NCI-H2171 treated with DMSO at 0.1 percent for 48 hours (cell line): ENCODE data around the gene UBE2D4.
A peak's percentile ranks its signal among the peaks of the same experiment; 100 is the strongest.
"Not testable (repeated sequence)": the region's sequence is repeated elsewhere in the genome, so short reads cannot be mapped to it uniquely, and the experiment has no call there.

ENCODE experiments used
- DNase-seq: peaks from one replicate; lab custom pipeline; 2025; lab: John Stamatoyannopoulos, UW

The UBE2D4 gene

DNA sequence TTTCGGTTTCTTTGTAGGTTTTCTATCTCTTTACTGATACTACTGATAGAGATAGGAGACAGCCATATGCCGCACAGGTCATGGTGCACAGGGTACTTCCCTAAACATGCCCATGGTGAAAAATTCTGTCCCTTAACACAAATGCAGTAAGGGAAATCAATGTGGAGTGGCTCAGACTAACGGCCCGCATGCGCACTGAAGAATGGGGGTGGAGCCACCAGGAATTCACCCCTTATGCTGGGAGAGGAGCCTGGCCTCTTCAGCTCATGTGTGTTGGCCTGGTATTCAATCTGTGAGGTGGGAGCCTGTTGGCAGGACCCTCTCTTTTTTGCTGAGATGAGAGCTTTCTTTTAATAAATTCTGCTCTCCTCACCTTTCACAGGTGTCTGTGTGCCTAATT, 11.4 kb upstream of the UBE2D4 start:
- no peak for DNase-seq

DNA sequence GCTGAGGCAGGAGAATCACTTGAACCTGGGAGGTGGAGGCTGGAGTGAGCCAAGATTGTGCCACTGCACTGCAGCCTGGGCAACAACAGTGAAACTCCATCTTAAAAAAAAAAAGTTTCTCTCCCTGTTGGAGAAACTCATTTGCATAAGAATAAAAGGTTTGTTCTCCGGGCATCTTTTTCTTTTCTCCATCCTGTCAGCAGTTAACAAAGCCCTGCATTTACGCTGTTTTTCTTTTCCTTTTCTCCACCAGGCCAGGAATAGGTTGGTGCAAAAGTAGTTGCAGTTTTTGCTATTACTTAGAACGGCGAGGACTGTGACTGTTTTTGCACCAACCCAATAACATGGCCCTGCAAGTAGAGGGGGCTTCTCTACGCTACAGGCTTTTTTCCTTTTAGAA, 10.3 kb upstream of the UBE2D4 start:
- DNase-seq = no peak

DNA sequence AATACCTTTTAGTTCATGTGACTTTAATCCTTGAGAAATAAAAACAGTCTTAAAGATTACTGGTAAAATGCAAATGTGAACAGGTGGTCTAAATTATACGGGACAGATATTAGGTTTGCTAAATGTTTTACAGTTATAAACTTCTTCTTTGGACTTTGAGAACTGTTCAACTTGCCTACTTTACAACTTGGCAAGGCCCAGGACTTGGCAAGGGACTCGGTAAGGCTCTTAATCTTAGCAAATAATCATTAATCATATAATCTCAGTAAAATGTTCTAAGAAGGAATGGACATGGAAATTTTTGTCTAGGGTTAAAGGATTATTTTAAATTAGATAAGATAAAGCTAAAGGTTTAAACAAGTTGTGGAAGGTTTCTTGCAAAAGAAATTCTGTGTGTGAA, 4.8 kb upstream of the UBE2D4 start:
- no peak for DNase-seq

DNA sequence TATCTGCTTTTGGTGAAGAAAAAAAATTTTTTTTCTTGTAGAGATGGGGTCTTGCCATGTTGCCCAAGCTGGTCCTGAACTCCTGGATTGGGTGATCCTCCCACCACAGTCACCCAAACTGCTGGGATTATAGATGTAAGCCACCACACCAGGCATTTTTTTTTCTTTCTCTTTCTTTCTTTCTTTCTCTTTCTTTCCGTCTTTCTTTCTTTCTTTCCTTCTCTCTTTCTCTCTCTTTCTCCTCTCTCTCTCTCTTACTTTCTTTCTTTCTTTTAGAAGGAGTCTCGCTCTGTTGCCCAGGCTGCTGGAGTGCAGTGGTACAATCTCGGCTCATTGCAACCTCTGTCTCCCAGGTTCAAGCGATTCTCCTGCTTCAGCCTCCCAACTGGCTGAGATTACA, 3.5 kb upstream of the UBE2D4 start:
- no peak for DNase-seq

DNA sequence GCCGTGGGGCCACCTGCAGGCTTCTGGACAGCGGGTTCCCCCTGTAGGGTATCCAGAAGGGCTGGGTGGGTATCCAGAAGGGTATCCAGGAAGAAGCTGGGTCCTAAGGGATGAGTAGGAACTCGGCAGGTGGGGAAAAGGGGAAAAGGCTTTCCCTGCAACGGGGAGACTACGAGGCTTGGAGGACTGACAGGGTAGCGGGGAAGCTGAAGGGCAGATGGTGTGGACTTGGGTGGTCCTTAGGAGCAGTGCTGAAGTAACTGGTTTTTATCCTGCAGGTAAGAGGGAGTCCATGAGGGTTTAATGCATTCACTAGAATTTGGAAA, 525 bp downstream of the UBE2D4 start:
- DNase-seq = no peak

DNA sequence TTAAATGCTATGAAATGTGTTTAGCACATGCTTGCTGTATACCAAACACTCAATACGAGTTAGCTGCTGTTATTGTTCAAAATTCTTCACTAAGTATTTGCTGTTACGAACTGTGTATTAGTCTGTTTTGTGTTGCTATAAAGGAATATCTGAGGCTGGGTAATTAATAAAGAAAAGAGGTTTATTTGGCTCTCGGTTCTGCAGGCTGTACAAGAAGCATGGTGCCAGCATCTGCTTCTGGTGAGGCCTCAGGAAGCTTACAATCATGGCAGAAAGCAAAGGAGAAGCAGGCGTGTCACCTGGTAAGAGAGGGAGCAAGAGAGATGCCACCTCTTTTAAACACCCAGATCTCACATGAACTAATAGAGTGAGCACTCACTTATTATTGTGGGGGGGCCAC, 1.6 kb downstream of the UBE2D4 start:
- DNase-seq = no peak

DNA sequence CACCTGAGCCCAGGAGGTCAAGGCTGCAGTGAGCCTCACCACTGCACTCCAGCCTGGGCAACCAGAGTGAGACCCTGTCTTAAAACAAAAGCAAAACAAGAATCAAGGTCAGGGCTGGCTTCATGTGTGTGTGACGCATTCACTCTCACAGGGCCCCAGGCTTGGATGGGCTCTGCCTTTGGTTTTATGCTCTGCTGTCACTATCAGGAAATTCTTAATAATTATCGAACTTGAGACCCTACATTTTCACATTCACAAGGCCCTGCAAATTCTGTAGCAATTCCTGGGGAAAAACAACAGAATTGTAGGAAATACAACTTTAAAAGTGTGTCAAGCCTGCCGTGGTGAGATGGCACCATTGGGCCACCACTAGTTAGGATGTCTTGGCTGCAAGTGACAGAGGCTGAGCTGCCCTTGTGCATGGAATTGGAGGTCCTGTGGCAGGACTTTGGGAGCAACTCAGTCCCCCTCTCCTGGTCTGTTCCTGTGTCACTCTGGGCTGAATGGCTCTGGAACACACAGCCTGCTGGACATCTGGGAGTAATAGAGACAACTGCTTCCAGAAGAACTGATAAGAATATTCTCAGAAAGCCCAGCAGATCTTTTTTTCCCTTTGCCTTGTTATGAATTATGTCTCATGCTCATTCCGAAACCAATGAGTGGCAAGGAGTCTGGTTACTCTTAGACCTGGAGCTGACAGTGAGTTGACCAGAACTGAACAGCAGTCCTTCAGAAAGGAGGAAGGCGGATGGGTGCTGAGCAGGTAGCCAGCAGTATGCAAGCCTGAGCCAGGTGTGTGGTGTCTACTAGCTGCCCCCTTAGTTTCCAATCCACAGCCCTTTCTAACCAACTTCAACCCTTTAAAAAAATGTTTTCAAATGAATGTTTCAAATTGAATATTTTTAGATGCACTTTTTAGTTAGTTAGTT, 3.6 kb downstream of the UBE2D4 start:
- DNase-seq = no peak

DNA sequence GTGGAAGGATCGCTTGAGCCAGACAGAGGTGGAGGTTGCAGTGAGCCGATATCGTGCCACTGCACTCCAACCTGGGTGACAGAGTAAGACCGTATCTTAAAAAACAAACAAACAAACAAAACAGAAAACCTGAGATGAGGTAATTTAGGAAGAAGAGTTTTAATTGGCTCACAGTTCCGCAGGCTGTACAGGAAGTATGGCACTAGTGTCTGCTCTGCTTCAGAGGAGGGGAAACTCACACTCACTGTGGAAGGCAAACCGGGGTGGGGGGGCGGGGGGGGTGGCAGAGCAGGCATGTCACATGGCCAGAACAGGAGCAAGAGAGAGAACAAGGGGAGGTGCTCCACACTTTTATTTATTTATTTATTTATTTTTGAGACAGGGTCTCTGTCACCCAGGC, 5.1 kb downstream of the UBE2D4 start:
- no peak for DNase-seq

DNA sequence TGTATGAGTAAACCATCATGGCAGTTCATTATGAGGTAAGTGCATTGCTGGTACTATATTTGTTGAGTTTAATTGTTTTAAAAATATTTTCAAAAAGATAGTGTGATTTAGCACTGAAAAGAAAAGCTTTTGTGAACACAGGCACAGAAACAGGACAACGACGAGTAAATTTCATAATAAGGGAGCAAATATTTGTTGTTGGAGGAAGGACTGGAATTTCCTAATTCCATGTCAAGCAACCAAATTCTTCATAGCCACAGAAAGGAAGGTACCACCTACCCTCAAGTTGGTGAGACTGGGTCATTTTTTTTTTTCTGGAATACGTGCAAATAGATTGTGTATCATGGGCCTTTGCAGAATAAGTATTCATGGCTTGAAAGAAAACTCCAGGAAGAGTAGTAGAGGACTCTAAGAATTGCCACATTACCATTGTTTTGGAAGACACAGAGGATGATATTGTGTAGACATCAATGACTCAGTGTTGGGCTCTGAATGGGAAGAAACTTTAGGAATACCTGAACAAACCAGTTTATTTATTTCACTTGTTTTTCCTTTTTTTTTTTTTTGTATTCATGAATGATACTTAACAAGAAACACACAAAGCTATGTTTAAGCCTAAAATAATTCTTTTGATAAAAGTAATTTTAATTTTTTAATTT, 7.8 kb downstream of the UBE2D4 start:
- DNase-seq = no peak

DNA sequence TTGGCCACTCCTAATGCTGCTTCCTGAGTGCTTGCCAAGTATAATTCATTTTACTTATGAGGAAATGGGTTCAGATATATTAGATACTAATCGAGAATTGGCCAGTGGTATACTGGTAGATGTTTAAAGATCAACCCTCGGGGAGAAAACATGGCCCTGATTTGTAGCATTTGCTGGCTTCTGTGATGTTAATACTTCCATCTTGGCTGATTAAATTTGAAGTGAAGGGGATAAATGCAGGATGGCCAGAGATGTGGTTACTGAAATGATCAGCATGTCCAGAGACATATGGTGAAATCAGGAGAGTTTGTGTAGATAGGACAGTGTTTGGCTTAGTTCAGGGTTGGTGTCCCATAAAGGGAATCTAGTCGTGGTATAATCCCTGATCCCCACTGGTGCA, 11.2 kb downstream of the UBE2D4 start:
- no peak for DNase-seq

DNA sequence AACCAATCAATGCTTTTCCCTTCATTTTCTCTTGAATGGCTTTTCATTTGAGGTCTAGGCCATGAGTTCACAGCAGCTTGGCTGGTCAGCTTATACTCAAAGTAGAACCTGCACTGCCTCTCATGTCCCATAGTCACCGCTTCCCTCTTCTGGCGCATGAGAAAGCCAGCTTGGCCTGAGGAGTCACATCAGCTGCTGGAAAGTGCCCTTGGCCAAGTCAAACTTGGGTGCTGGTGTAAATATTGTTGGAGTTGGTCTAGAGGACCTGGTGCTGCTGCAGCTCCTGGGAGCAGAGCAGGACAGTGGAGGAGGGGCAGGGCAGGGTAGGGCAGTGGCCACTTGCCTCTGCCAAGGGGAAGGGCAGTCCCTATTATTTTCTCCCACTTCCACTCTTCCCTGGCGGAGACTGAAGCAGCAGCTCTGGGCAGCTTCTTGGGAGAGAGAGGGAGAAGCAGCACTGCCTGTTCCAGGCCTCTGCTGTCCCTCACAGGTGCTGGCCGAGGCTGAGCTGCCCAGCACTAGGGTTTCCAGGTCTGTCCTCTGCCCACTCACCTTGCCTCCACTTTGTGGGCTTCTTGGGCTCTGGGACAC, 12.8 kb downstream of the UBE2D4 start:
- no peak for DNase-seq

DNA sequence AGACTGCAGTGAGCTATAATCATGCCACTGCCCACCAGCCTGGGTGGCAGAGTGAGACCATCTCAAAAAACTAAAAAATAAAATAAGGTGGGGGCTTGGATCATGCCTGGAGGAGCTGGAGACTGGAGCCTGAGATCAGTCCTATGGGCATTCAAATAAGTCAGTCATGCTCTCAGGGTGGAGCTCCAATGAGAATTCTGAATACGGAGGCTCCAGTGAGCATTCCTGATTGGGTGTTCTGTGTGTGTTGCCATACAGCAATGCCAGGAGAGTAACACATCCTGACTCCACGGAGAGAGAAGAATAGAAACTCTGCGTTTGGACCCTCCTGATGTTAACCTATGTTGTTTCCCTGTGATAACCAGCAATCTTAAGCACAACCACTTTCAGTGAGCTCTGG, 16.0 kb downstream of the UBE2D4 start:
- no peak for DNase-seq

DNA sequence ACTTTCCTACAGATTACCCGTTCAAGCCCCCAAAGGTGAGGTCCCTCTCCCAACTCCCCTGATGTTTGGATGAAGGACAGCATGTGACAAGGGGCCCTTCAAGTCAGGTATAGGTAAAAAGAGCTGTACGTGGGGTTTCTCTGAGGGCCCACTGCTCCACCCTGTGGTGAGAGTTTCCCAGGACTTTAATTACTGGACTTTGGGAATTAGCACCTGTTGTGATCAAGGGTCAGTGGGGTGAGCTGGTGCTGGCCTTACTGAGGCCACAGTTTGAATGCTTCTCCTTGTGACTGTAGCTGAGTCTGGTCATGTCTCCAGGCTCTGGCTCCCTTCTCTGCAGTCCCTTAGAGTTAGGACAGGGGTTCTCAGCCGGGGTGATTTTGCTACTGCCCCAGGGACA, 16.8 kb downstream of the UBE2D4 start:
- no peak for DNase-seq

DNA sequence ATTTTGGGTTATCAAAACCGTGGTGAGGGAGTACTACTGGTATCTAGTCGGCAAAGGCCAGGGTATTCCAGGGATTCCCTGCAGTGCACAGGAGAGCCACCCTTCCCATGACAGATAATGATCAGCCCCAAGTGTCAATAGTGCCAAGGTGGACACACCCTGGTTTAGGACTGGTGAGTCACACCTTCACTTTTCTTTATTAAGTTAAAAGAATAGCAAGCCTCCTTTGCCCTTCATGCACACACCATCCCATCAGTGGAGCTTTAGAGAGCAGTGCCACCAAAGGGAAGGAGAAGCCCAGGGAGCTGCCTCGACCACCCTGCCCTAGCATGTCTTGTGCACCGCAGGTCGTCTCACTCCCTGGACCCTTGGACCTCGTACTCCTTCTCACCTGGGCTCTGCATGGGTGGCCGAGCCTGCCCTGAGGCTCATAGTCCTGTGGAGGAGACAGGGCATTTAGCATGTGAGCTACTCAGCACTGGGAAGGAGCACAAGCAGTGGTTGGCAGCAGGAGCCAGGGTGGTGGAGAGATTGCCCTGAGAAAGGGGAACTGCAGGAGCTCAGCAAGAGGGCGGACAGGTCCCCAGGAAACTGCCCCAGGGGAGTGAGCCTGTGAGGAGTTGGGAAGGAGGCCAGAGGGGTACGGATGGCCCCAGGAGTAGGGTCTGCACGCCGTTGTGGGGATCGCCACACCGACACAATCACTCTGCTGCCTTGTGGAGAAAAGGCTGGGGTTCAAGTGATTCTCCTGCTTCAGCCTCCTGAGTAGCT, 17.4 kb downstream of the UBE2D4 start:
- no peak for DNase-seq

DNA sequence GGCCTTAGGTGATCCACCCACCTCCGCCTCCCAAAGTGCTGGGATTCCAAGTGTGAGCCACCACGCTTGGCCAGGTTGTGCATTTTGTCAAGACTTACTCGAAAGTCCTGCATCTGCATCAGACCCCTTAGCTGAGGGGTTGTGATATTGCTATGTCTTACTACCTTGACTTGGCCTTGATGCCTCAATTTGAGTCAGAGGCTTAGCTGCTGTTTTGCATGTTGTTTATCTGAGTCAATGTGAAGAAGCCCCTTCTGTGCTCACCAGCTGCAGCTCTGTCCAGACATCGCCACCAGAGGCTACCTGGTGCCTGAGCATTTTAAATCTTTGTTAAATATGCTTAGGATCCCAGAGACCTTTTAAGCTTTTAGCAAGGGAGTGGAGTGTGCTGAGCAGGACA, 18.1 kb downstream of the UBE2D4 start:
- no peak for DNase-seq

DNA sequence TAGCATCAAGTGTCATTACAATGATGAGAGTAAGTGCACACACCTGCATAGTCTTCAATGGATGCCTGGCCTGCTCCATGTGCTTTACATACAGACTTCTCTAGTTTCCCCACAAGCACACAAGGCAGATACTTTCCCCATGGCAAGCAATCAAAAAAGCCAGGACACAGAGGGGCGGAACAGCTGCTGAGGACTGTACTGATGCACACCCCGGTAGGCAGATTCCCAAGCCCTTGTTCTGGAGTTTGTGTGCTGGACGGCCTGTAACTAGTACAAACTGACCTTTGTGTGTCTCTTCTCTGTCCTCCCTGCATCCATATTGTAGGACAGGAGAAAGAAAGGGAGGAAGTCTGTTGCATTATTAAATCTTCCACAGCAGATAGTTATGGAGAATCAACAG, 25.8 kb downstream of the UBE2D4 start:
- DNase-seq = no peak

DNA sequence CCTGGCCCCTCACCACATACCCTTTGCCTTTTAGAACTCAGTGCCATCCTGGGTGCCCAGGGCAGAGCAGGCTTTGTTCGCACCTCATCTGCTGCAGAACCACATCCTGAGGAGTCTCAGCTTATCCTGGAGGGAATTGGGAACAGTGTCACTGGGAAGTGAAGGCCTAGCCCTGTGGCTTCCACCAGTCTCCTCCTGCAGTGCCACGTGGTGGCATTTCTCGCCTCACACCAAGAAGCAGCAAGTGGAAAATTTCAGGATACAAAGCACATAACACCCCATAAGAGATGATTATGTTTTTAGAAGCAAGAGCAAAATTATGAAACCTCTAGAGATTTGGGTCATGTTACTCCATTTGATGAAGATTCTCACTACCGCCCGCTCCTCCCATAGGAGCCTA, 26.8 kb downstream of the UBE2D4 start:
- no peak for DNase-seq

DNA sequence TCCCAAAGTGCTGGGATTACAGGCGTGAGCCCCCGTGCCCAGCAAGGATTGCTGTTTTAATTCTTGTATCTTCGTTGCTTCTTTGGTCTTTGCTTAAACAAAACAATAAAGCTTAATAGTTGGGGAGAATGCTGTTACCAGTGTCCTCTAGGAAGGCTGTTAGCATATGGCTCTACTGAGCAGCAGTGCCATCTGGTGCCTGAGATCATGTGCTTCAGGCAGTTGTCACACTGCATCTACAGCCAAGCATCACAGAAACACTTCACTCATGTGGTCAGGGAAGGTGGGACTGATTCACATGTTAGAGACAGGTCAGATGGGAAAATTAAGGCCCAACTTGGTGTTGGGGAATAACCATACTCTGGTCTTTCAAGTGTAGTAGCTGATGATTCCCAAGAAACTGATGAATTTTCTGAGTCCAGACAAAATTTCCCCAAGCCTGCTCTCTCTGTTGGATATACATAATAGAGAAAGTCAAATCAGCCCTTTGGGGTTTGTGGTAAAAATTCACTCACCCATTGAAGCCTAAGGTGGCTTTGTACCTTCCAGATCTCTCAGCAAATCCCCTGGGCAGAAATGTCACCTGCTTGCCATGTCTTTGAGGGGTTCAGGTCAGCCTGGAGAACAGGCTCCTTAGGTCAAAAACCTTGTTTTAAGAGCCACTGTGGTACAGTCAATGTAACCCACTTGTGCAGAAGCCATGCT, 28.4 kb downstream of the UBE2D4 start:
- DNase-seq = peak; percentile 81

DNA sequence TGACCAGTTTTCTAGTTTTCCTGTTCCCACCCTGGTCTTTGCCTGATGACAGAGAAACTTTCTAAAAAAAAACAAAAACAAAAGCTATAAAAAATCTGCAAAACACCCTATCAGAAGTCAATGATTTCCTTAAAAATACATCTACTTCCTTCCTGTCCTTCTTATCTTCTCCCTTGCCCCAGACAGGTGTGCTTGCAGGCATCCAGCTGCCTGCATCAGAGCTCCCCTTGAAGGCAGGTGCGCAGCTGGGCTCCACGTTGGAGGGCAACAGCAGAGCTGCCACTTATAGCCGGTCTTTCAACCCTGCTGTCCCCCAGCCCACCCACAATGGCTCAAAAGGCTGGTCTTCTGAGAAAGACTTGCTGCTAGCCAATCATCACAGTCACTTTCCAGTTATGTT, 29.8 kb downstream of the UBE2D4 start:
- no peak for DNase-seq

DNA sequence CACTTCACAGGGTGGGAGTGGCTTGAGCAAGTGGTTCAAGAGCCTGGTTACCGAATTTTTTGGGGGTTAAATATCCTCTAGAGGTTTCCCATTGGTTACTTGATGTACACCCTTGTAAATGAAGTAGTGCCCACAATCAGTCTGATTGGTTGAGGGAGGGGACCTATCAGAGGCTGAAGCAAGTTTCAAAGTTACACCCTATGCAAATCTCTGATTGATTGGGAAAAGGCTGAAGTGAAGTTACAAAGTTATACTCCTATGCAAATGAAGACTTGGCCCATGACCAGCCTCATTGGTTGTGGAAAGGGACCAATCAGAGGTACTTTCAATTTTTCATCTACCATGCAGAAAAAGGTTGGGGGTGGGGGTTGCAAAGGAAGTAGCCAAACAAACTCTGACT, 34.7 kb downstream of the UBE2D4 start:
- no peak for DNase-seq

DNA sequence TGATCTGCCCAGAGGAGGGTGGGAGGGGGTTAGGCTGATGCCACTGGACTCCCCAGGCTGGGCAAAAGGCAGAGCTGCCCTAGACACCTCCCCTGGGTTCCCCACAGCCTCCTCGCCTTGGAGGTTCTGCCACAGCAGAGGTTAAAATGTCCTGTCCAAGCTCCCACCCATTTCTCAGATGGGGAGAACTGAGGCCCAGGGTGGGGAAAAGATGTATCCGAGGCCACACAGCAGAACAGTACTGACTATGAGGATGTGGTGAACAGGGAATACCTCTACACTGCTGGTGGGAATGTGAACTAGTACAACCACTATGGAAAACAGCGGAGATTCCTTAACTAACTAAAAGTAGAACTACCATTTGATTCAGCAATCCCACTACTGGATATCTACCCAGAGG, 40.2 kb downstream of the UBE2D4 start:
- DNase-seq = not testable (repeated sequence)
